Uterus (tissue), 2 donors: Measurements from ENCODE around the gene IL1RAPL2.

ENCODE experiments used
- POLR2A ChIP-seq, 2 donors: fragments of 450-650 bp; IDR thresholded peaks; one replicate each; pipeline ENCODE4 v1.6.1; 2016; ENCODE audit warnings: antibody characterized with exemption in 2 of 2, mild to moderate bottlenecking in 1 of 2, moderate library complexity in 1 of 2
- TF ChIP-seq, protein P1 (sequence below), 4 experiments: fragments of 200-600 bp in 2 of 4; fragments of 450-650 bp in 2 of 4; sonication (generic) in 2 of 4; IDR thresholded peaks; one replicate each; pipeline ENCODE4 v1.5.1; 2016 to 2019; ENCODE audit warnings: antibody characterized with exemption in 4 of 4, mild to moderate bottlenecking in 2 of 4, moderate library complexity in 1 of 4

DNA sequence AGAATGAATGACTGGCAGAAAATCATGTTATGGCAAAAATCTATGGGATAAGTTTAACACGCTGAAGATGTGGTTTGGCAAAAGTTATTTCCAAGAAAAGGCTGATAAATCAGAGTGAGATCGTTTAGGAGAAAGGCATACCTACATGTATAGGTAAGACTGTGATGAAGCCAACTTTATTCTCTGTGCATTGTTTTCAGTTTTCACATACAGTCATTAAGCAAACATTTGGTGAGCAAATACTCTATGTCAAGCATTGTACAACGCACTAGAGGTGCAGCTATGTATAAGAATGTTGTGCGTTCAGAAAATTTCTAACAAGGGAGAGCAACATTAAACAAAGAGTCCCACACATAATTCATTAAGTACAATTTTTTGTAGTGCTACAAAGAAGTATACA, 532.8 kb downstream of the IL1RAPL2 start:
- TF ChIP-seq, protein P1, sequence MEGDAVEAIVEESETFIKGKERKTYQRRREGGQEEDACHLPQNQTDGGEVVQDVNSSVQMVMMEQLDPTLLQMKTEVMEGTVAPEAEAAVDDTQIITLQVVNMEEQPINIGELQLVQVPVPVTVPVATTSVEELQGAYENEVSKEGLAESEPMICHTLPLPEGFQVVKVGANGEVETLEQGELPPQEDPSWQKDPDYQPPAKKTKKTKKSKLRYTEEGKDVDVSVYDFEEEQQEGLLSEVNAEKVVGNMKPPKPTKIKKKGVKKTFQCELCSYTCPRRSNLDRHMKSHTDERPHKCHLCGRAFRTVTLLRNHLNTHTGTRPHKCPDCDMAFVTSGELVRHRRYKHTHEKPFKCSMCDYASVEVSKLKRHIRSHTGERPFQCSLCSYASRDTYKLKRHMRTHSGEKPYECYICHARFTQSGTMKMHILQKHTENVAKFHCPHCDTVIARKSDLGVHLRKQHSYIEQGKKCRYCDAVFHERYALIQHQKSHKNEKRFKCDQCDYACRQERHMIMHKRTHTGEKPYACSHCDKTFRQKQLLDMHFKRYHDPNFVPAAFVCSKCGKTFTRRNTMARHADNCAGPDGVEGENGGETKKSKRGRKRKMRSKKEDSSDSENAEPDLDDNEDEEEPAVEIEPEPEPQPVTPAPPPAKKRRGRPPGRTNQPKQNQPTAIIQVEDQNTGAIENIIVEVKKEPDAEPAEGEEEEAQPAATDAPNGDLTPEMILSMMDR (IDR thresholded peaks at IDR 0.05) = no peak
- TF ChIP-seq POLR2A (IDR thresholded peaks at IDR 0.05) = no peak
